Activated CD4-positive, alpha-beta T cell treated with anti-CD3 and anti-CD28 coated beads, Interleukin-2, Interleukin-4, amounts not matched to agents 100 ng/mL and 50 ng/mL, durations not matched to agents 16 hours and 8 hours (primary cell): ENCODE data around the gene EMC6.

Experiments used
- DNase-seq: peaks from one replicate; pipeline ENCODE4 v3.0.0-alpha.2; 2020; ENCODE audit warnings: low spot score

The EMC6 gene

GRCh38 chr17:3710951-3711383, 42.4 kb downstream of the EMC6 start:
- peak; percentile 97 for DNase-seq

- DNase-seq, result peak; percentile 77
Observed at GRCh38 chr17:3712811-3713463, 44.3 kb downstream of the EMC6 start.

GRCh38 chr17:3715296-3715695, 46.7 kb downstream of the EMC6 start:
- DNase-seq, result no peak

- no peak for DNase-seq
Observed at GRCh38 chr17:3718201-3718600, 49.6 kb downstream of the EMC6 start.

- no peak for DNase-seq
Observed at GRCh38 chr17:3719265-3719664, 50.7 kb downstream of the EMC6 start.
